Activated CD4-positive, alpha-beta memory T cell treated with anti-CD3 and anti-CD28 coated beads, Interleukin-2, amount 10 ng/mL, durations not matched to agents 7 days and 5 days (primary cell): ENCODE measurements around the gene SAYSD1. TPM values are rescaled to one million over a fixed set of nuclear protein-coding genes. Genes with fewer than 3 reads are reported as not detected.
A peak's percentile ranks its signal among the peaks of the same experiment; 100 is the strongest.
"Not testable (repeated sequence)": the region's sequence is repeated elsewhere in the genome, so short reads cannot be mapped to it uniquely, and the experiment has no call there.

Experiments
- CTCF ChIA-PET: fragments of 350-600 bp; sonication (Branson Sonifier 250); formaldehyde crosslinking; loops from one replicate; lab custom pipeline; 2021; ENCODE audit warnings: antibody characterized with exemption, inconsistent platforms; lab: Charles Lee
- POLR2A ChIA-PET: fragments of 350-600 bp; sonication (Branson Sonifier 250); formaldehyde crosslinking; loops from one replicate; lab custom pipeline; 2021; ENCODE audit warnings: antibody characterized with exemption; lab: Charles Lee
- DNase-seq: peaks from one replicate; pipeline ENCODE4 v3.0.0-alpha.2; 2020
- H3K27ac Mint-ChIP-seq: one replicate; pipeline ENCODE4 v1.8.0; 2021; ENCODE audit warnings: mild to moderate bottlenecking, mixed read lengths
- H3K27me3 Mint-ChIP-seq: one replicate; pipeline ENCODE4 v1.8.0; 2021; ENCODE audit warnings: mixed read lengths
- H3K36me3 Mint-ChIP-seq: one replicate; pipeline ENCODE4 v1.8.0; 2021; ENCODE audit warnings: low read depth, mixed read lengths
- H3K4me1 Mint-ChIP-seq: one replicate; pipeline ENCODE4 v1.8.0; 2021; ENCODE audit warnings: mixed read lengths
- H3K4me3 Mint-ChIP-seq: one replicate; pipeline ENCODE4 v1.8.0; 2021; ENCODE audit warnings: mild to moderate bottlenecking, mixed read lengths
- H3K9me3 Mint-ChIP-seq: one replicate; pipeline ENCODE4 v1.8.0; 2021; ENCODE audit warnings: mixed read lengths
- total RNA-seq, 2 experiments: library from RNA; stranded (reverse); gene quantifications; one replicate each; pipeline ENCODE4 v1.2.3, GENCODE V29; 2021

Gene SAYSD1
- total RNA-seq, 2 experiments from 2014 or later, result 10.4 to 11.0 TPM

GRCh38 chr6:39136207-39136606, 21.2 kb upstream of the SAYSD1 start:
- CTCF ChIA-PET, result interaction anchor here (0.6 to 0.9 kb wide), 2 partner anchors 36 to 167 kb away, joined by 3 to 4 read pairs; no protein-coding TSS in a partner anchor
- H3K4me3 Mint-ChIP-seq, H3K36me3 Mint-ChIP-seq, H3K9me3 Mint-ChIP-seq, POLR2A ChIA-PET, DNase-seq, H3K27ac Mint-ChIP-seq, H3K4me1 Mint-ChIP-seq: not testable (repeated sequence)
- peaks cover 17% of the 10 kb centered on the region for H3K27me3 Mint-ChIP-seq

GRCh38 chr6:39134761-39135160, 19.8 kb upstream of the SAYSD1 start:
- POLR2A ChIA-PET, H3K9me3 Mint-ChIP-seq, H3K4me3 Mint-ChIP-seq, H3K27me3 Mint-ChIP-seq, CTCF ChIA-PET, H3K36me3 Mint-ChIP-seq, H3K27ac Mint-ChIP-seq, H3K4me1 Mint-ChIP-seq, DNase-seq: not testable (repeated sequence)

GRCh38 chr6:39130691-39131090, 15.7 kb upstream of the SAYSD1 start:
- CTCF ChIA-PET, result no interaction called here
- no peak for DNase-seq
- H3K27ac Mint-ChIP-seq, result no peak overlapping the region
- H3K4me1 Mint-ChIP-seq, result no peaks in the 10 kb centered on the region
- H3K4me3 Mint-ChIP-seq, result no peak overlapping the region
- H3K27me3 Mint-ChIP-seq, result peaks cover 5% of the 10 kb centered on the region
- POLR2A ChIA-PET, result no interaction called here
- H3K9me3 Mint-ChIP-seq, result no peaks in the 10 kb centered on the region
- no peaks in the 10 kb centered on the region for H3K36me3 Mint-ChIP-seq

- Mint-ChIP-seq H3K4me3 (no peak overlapping the region), H3K9me3 (no peaks in the 10 kb centered on the region), H3K36me3 (no peaks in the 10 kb centered on the region), H3K4me1 (no peaks in the 10 kb centered on the region), H3K27me3 (peaks cover 7% of the 10 kb centered on the region), H3K27ac (no peak overlapping the region)
- ChIA-PET POLR2A (no interaction called here), CTCF (no interaction called here)
- DNase-seq, result no peak
Measured at GRCh38 chr6:39128832-39129231, 13.8 kb upstream of the SAYSD1 start.

- CTCF ChIA-PET, result no interaction called here
Measured at GRCh38 chr6:39128106-39128505, 13.1 kb upstream of the SAYSD1 start.

GRCh38 chr6:39124114-39124513, 9.1 kb upstream of the SAYSD1 start:
- H3K27me3 Mint-ChIP-seq, result peaks cover 7% of the 10 kb centered on the region
- no peaks in the 10 kb centered on the region for H3K36me3 Mint-ChIP-seq
- H3K9me3 Mint-ChIP-seq, result no peaks in the 10 kb centered on the region
- POLR2A ChIA-PET, result no interaction called here
- H3K4me1 Mint-ChIP-seq, result no peaks in the 10 kb centered on the region
- no peak overlapping the region for H3K4me3 Mint-ChIP-seq
- DNase-seq, result no peak
- H3K27ac Mint-ChIP-seq, result no peak overlapping the region
- CTCF ChIA-PET, result no interaction called here

More at GRCh38 chr6:39128106-39128505, 13.1 kb upstream of the SAYSD1 start:
- H3K27ac Mint-ChIP-seq, result no peak overlapping the region
- no peak overlapping the region for H3K4me3 Mint-ChIP-seq
- no peaks in the 10 kb centered on the region for H3K36me3 Mint-ChIP-seq
- POLR2A ChIA-PET, result interaction anchor here (1.0 kb wide), 1 partner anchor 16 kb away, joined by 3 read pairs; no protein-coding TSS in a partner anchor
- DNase-seq, result no peak
- no peaks in the 10 kb centered on the region for H3K9me3 Mint-ChIP-seq
- no peaks in the 10 kb centered on the region for H3K4me1 Mint-ChIP-seq
- H3K27me3 Mint-ChIP-seq, result peaks cover 7% of the 10 kb centered on the region

GRCh38 chr6:39118921-39119320, 3.9 kb upstream of the SAYSD1 start:
- no peak overlapping the region for H3K27ac Mint-ChIP-seq
- H3K4me3 Mint-ChIP-seq, result no peak overlapping the region
- no peaks in the 10 kb centered on the region for H3K9me3 Mint-ChIP-seq
- peaks cover 15% of the 10 kb centered on the region for H3K4me1 Mint-ChIP-seq
- H3K27me3 Mint-ChIP-seq, result peaks cover 2% of the 10 kb centered on the region
- H3K36me3 Mint-ChIP-seq, result no peaks in the 10 kb centered on the region
- POLR2A ChIA-PET, result no interaction called here
- CTCF ChIA-PET, result no interaction called here
- DNase-seq, result no peak

GRCh38 chr6:39114388-39114703, 640 bp downstream of the SAYSD1 start:
- no peaks in the 10 kb centered on the region for H3K9me3 Mint-ChIP-seq
- peaks cover 9% of the 10 kb centered on the region for H3K36me3 Mint-ChIP-seq
- H3K27me3 Mint-ChIP-seq, result no peaks in the 10 kb centered on the region
- peaks cover 52% of the 10 kb centered on the region for H3K4me1 Mint-ChIP-seq
- ChIA-PET POLR2A (interaction anchor here (0.9 to 2.8 kb wide), 10 partner anchors 8 to 1296 kb away, joined by 3 to 17 read pairs (median 5); partner anchors contain the start of genes BTBD9 and KCNK5), CTCF (interaction anchor here (0.6 to 2.5 kb wide), 4 partner anchors 12 to 189 kb away, joined by 4 to 12 read pairs (median 4); no protein-coding TSS in a partner anchor)
- no peak for DNase-seq
- peak overlapping the region; percentile 89 for H3K4me3 Mint-ChIP-seq
- peak overlapping the region; percentile 94 for H3K27ac Mint-ChIP-seq

GRCh38 chr6:39113788-39114187, 1.2 kb downstream of the SAYSD1 start:
- ChIA-PET CTCF (interaction anchor here (1.4 to 2.5 kb wide), 3 partner anchors 11 to 189 kb away, joined by 4 to 12 read pairs (median 5); no protein-coding TSS in a partner anchor), POLR2A (interaction anchor here (0.9 to 2.8 kb wide), 6 partner anchors 11 to 474 kb away, joined by 3 to 17 read pairs (median 6); partner anchors contain the start of genes BTBD9 and KCNK5)
- Mint-ChIP-seq H3K27me3 (no peaks in the 10 kb centered on the region), H3K4me1 (peaks cover 52% of the 10 kb centered on the region), H3K4me3 (peak overlapping the region; percentile 89), H3K27ac (peak overlapping the region; percentile 94), H3K36me3 (peaks cover 14% of the 10 kb centered on the region), H3K9me3 (no peaks in the 10 kb centered on the region)
- no peak for DNase-seq

- Mint-ChIP-seq H3K9me3 (no peaks in the 10 kb centered on the region), H3K27ac (peak overlapping the region; percentile 74)
- POLR2A ChIA-PET, result interaction anchor here (0.8 to 1.9 kb wide), 5 partner anchors 9 to 117 kb away, joined by 3 to 7 read pairs (median 3); no protein-coding TSS in a partner anchor
Measured at GRCh38 chr6:39111280-39111679, 3.7 kb downstream of the SAYSD1 start.

GRCh38 chr6:39108041-39108839, 6.7 kb downstream of the SAYSD1 start:
- no peak for DNase-seq
- Mint-ChIP-seq H3K9me3 (no peaks in the 10 kb centered on the region), H3K4me1 (peaks cover 30% of the 10 kb centered on the region), H3K27me3 (no peaks in the 10 kb centered on the region), H3K27ac (no peak overlapping the region), H3K36me3 (peaks cover 26% of the 10 kb centered on the region), H3K4me3 (no peak overlapping the region)
- ChIA-PET CTCF (no interaction called here), POLR2A (no interaction called here)

More at GRCh38 chr6:39111280-39111679, 3.7 kb downstream of the SAYSD1 start:
- no peak for DNase-seq
- Mint-ChIP-seq H3K27me3 (no peaks in the 10 kb centered on the region), H3K4me3 (peak overlapping the region; percentile 62), H3K36me3 (peaks cover 15% of the 10 kb centered on the region), H3K4me1 (peaks cover 46% of the 10 kb centered on the region)
- CTCF ChIA-PET, result interaction anchor here (1.1 to 1.9 kb wide), 4 partner anchors 9 to 199 kb away, joined by 3 to 9 read pairs (median 6); no protein-coding TSS in a partner anchor

GRCh38 chr6:39107641-39108040, 7.3 kb downstream of the SAYSD1 start:
- peaks cover 25% of the 10 kb centered on the region for H3K36me3 Mint-ChIP-seq
- no peak for DNase-seq
- H3K9me3 Mint-ChIP-seq, result no peaks in the 10 kb centered on the region
- peaks cover 26% of the 10 kb centered on the region for H3K4me1 Mint-ChIP-seq
- H3K27ac Mint-ChIP-seq, result no peak overlapping the region
- ChIA-PET POLR2A (no interaction called here), CTCF (no interaction called here)
- no peak overlapping the region for H3K4me3 Mint-ChIP-seq
- no peaks in the 10 kb centered on the region for H3K27me3 Mint-ChIP-seq

- Mint-ChIP-seq H3K9me3 (no peaks in the 10 kb centered on the region), H3K27ac (no peak overlapping the region), H3K4me3 (no peak overlapping the region), H3K4me1 (peaks cover 20% of the 10 kb centered on the region), H3K27me3 (no peaks in the 10 kb centered on the region), H3K36me3 (peaks cover 20% of the 10 kb centered on the region)
- CTCF ChIA-PET, result no interaction called here
- POLR2A ChIA-PET, result no interaction called here
- no peak for DNase-seq
Measured at GRCh38 chr6:39107034-39107433, 8.0 kb downstream of the SAYSD1 start.
